Coronary artery (tissue), 2 donors: Measurements from ENCODE around the gene LCLAT1.

Source experiments
- DNase-seq: peaks from one replicate; pipeline ENCODE4 v3.0.0-alpha.2; 2017; ENCODE audit warnings: low spot score
- H3K27ac ChIP-seq, 2 donors: fragments of 200-600 bp; sonication (generic); one replicate each; pipeline ENCODE4 v1.5.1; 2016 to 2019
- H3K4me3 ChIP-seq: fragments of 200-600 bp; sonication (generic); 2 replicates; pipeline ENCODE4 v1.5.1; 2016; ENCODE audit warnings: mild to moderate bottlenecking, moderate library complexity
- TF ChIP-seq, protein P1 (sequence below): fragments of 200-600 bp; sonication (generic); IDR thresholded peaks from one replicate; pipeline ENCODE4 v1.5.1; 2019; ENCODE audit warnings: antibody characterized with exemption

The LCLAT1 gene

DNA sequence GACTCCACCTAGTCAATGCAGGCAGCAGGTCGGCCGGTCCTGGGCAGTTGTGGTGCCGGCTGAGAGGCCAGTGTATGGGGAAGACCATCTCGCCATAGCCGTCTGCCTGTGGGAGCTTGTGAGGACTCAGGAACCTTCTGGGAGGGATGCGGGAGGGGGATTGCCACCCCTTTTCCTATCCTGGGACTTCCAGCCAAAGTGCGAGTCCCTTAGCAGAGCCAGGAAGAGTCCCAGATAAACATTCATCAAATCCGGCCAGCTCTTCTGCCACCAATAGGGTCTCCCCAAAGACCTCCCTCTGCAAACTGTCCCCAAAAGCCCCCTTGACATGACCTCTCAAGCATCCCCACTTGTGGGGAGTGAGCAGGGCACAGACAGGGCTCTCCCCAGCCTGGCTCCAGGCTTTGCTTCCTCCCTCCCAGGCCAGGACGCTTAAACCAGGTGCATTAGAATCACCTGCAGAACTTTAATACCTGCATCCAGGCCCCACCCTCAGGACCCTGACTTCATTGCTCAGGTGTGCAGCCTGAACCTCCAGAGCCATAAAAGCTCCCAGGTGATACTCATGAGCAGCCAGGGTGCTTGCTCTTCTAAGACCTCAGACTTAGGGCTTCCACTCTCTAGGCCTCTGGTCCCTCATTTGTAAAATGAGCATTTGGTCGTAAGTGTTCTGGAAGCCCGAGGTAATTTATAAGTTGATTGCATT, 200.9 kb downstream of the LCLAT1 start:
- TF ChIP-seq, protein P1, sequence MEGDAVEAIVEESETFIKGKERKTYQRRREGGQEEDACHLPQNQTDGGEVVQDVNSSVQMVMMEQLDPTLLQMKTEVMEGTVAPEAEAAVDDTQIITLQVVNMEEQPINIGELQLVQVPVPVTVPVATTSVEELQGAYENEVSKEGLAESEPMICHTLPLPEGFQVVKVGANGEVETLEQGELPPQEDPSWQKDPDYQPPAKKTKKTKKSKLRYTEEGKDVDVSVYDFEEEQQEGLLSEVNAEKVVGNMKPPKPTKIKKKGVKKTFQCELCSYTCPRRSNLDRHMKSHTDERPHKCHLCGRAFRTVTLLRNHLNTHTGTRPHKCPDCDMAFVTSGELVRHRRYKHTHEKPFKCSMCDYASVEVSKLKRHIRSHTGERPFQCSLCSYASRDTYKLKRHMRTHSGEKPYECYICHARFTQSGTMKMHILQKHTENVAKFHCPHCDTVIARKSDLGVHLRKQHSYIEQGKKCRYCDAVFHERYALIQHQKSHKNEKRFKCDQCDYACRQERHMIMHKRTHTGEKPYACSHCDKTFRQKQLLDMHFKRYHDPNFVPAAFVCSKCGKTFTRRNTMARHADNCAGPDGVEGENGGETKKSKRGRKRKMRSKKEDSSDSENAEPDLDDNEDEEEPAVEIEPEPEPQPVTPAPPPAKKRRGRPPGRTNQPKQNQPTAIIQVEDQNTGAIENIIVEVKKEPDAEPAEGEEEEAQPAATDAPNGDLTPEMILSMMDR = no peak
- H3K4me3 ChIP-seq = no peak overlapping the region
- DNase-seq = no peak
- no peak overlapping the region for H3K27ac ChIP-seq

DNA sequence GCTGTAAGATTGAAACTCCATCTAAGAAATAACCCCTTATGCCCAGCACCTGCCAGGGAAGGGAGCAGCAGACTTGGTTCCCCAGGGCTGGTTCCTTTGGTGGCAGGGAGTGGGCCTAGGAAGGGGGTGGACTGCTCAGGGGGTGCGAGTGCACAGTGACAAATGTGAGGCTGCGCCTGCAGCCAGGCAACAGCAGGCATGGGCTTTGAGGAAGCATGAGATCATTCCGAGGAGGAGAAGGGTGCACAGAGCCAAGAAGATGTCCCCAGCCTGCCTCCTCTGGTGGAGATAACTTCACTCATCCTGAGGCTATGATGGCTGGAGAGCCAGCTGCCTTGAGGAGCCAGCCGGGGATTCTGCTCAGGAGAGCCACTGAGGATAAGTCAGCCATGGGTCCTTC, 202.2 kb downstream of the LCLAT1 start:
- H3K27ac ChIP-seq = no peak overlapping the region
- TF ChIP-seq, protein P1 = no peak
- H3K4me3 ChIP-seq = no peak overlapping the region
- no peak for DNase-seq

DNA sequence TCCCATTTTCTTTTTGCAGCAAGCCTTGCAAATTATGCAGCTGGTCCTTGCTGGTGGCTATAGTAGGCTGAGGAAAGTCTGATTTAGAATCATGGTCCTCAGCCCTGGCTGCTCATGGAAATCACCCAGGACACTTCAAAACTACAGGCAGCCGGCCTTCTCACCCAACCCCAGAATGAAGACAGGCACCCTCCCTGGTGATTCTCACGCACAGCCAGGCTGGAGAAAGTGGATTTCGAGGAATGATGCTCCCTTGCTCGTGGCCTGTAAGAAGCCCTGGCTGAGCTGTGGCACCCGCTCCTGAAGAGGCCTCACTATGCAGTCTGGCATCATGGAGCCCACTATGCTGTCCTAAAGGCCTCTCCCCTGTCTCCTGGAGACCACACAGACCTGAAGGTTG, 202.8 kb downstream of the LCLAT1 start:
- DNase-seq = no peak
- no peak overlapping the region for H3K27ac ChIP-seq
- TF ChIP-seq, protein P1 = no peak

DNA sequence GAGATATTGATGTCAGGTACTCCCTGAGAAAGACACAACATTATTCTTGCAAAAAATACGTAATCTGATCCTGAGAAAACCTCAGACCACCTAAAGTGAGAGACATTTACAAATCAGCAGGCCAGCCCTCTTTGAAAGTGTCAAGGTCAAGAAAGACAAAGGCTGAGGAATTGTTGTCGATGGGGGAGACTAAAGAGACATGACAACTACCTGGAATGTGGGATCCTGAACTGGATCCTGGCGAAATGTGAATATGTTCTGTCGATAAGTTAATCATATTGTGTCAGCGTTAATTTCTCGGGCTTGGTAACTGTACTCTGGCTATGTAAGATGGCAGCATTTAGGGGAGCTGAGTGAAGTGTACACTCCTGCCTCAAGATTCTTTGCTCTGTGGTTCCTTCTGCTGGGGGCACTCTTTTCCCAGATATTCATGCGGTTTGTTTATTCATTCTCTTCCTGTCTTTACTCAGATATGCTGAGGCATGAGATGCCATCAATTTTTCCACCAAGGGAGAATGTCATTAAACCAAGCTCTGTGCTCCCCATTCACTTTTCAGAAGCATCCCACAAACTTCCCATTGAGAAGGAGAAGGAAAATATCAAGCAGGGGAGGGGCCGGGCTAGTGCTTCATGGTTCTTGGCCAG, 205.3 kb downstream of the LCLAT1 start:
- DNase-seq = no peak
- H3K27ac ChIP-seq = no peak overlapping the region
- TF ChIP-seq, protein P1 = no peak
- H3K4me3 ChIP-seq = no peak overlapping the region

More for the DNA sequence above, 202.8 kb downstream of the LCLAT1 start:
- H3K4me3 ChIP-seq = no peak overlapping the region

DNA sequence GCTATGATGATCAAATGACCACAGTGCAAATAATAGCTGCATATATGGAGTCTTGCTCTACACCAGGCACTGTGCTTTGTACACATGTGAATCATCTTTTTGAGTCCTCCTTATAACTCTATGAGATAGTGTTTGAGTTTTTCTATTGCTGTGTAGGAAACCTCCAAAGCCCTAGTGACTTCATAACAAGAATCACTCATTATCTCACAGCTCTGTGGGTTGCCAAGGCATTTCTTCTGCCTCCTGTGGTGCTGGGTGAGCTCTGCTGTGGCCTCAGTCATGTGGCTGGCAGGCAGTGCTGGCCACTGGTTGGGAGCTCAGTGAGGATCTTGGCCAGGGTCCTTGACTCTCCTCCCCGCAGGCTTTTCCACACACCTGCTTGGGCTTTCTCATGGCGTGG, 206.8 kb downstream of the LCLAT1 start:
- no peak overlapping the region for H3K4me3 ChIP-seq
- TF ChIP-seq, protein P1 = no peak
- no peak for DNase-seq
- no peak overlapping the region for H3K27ac ChIP-seq

DNA sequence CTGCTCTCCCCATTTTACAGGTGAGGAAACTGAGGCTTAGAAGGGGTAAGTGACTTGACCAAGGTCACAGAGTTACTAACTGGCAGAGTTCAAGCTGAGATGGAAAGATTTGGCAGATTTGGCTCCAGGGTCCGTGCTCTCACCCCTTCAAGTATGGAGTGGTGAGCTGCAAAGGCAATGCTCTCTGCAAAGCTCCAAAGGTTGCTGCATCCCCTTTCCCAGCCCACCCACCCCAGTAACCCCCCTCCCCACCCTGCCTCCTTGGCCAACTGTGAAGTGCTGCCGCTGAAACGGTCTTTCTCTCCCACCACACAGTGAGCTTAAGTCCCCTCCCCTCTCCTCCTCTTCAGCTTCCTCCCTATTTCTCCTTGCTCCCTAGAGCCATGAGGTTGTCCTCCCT, 207.4 kb downstream of the LCLAT1 start:
- DNase-seq = no peak
- H3K4me3 ChIP-seq = no peak overlapping the region
- H3K27ac ChIP-seq = no peak overlapping the region
- TF ChIP-seq, protein P1 = no peak

DNA sequence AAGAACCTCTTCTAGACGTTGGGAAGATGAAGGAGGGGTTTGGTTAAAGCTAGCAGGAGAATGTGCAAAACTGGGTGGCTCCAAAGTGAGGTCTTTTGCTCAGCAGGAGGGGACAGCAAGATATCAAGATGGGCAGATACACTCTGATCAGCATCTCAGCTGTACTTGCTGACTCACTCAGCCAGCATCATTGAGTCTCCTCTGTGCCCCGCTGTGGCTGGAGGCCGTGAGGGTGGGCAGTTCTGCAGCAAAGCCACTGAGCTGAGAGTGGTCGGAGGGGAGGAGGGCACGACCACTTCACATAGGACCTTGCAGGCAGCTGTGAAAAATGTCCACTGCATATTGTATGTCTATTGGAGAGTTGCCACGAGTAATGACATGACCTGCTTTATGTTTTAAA, 208.2 kb downstream of the LCLAT1 start:
- Histone ChIP-seq H3K4me3 (no peak overlapping the region), H3K27ac (no peak overlapping the region)
- DNase-seq = no peak
- TF ChIP-seq, protein P1 = no peak
